ENCODE data around the gene ELP1.

DNA sequence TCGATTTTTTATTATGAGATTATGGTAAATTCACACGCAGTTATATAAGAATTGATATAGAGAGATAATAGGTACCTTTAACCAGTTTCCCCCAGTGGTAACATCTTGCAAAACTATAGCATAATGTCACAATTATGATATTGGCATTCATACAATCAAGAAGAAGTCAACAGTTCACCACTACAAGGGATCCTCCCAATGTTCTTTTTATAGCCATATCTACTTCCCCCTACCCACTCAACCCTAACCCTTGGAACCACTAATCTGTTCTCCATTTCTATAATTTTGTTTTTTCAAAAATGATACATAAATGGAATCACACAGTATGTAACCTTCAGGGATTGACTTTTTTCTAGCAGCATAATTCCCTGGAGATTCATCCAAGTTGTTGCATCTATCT lies 88.0 kb downstream of the ELP1 start:
- TF ChIP-seq, protein P1, sequence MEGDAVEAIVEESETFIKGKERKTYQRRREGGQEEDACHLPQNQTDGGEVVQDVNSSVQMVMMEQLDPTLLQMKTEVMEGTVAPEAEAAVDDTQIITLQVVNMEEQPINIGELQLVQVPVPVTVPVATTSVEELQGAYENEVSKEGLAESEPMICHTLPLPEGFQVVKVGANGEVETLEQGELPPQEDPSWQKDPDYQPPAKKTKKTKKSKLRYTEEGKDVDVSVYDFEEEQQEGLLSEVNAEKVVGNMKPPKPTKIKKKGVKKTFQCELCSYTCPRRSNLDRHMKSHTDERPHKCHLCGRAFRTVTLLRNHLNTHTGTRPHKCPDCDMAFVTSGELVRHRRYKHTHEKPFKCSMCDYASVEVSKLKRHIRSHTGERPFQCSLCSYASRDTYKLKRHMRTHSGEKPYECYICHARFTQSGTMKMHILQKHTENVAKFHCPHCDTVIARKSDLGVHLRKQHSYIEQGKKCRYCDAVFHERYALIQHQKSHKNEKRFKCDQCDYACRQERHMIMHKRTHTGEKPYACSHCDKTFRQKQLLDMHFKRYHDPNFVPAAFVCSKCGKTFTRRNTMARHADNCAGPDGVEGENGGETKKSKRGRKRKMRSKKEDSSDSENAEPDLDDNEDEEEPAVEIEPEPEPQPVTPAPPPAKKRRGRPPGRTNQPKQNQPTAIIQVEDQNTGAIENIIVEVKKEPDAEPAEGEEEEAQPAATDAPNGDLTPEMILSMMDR (IDR thresholded peaks at IDR 0.05; ENCODE audit: low read length) = no peak
- TF ChIP-seq EZH2phosphoT487 (IDR thresholded peaks at IDR 0.05; ENCODE audit: low read length) = no peak
